ENCODE measurements around the gene DCTN2.

DCTN2 gene

GRCh38 chr12:57491393-57492280 lies 55.4 kb downstream of the DCTN2 start:
- no peak overlapping the region for H3K27ac ChIP-seq
- TF ChIP-seq ZFX (IDR thresholded peaks at IDR 0.05): no peak
- TF ChIP-seq CTCF (conservative IDR thresholded peaks at IDR 0.05): no peak; the same call in 1 of the 2 replicates

GRCh38 chr12:57490126-57490525 lies 56.9 kb downstream of the DCTN2 start:
- no peak overlapping the region for H3K27ac ChIP-seq

GRCh38 chr12:57489157-57489641 lies 57.8 kb downstream of the DCTN2 start:
- peak overlapping the region; percentile 88 for H3K27ac ChIP-seq
- TF ChIP-seq CTCF (conservative IDR thresholded peaks at IDR 0.05) (no peak), ZFX (IDR thresholded peaks at IDR 0.05) (no peak)

More at GRCh38 chr12:57490126-57490525, 56.9 kb downstream of the DCTN2 start:
- no peak for TF ChIP-seq ZFX (IDR thresholded peaks at IDR 0.05)
- TF ChIP-seq CTCF (conservative IDR thresholded peaks at IDR 0.05): no peak

GRCh38 chr12:57488402-57489156 lies 58.4 kb downstream of the DCTN2 start:
- TF ChIP-seq CTCF (conservative IDR thresholded peaks at IDR 0.05): no peak
- TF ChIP-seq ZFX (IDR thresholded peaks at IDR 0.05): no peak
- H3K27ac ChIP-seq: peak overlapping the region; percentile 88

- TF ChIP-seq CTCF (conservative IDR thresholded peaks at IDR 0.05) (peak; percentile 60), ZFX (IDR thresholded peaks at IDR 0.05) (no peak)
- H3K27ac ChIP-seq: peak within 1 kb of the TSS; percentile 88
Observed at GRCh38 chr12:57487597-57488401, 59.2 kb downstream of the DCTN2 start, which contains the start of gene MARS1. Gene MARS1, plus strand, starts transcription at chr12:57488068. Its CDS starts 23 bp downstream, at chr12:57488091.

GRCh38 chr12:57487055-57487596 lies 59.9 kb downstream of the DCTN2 start:
- TF ChIP-seq CTCF (conservative IDR thresholded peaks at IDR 0.05) (no peak), ZFX (IDR thresholded peaks at IDR 0.05) (no peak)
- H3K27ac ChIP-seq: peak overlapping the region; percentile 88
